NB4 (cell line): Measurements from ENCODE around the gene SAC3D1.

Source experiments
- CTCF ChIP-seq: IDR thresholded peaks from one replicate; pipeline ENCODE4 v1.5.1; 2012; ENCODE audit warnings: low read depth, low read length
- MAX ChIP-seq: IDR thresholded peaks from 2 replicates; pipeline ENCODE4 v1.6.1; 2011; ENCODE audit warnings: low read depth, low read length
- MYC ChIP-seq: IDR thresholded peaks from 2 replicates; pipeline ENCODE4 v1.6.1; 2011; ENCODE audit warnings: low read depth, low read length
- POLR2A ChIP-seq: IDR thresholded peaks from 2 replicates; pipeline ENCODE4 v1.6.1; 2011; ENCODE audit warnings: mild to moderate bottlenecking; ENCODE audit not compliant: insufficient read length; ENCODE audit errors: extremely low read depth

GRCh38 chr11:65084598-65085375 is 43.8 kb downstream of the SAC3D1 start:
- TF ChIP-seq CTCF: no peak
- no peak for TF ChIP-seq POLR2A
- no peak for TF ChIP-seq MAX
- TF ChIP-seq MYC: no peak
